ENCODE measurements around the gene ZBTB7C.

GRCh38 chr18:48319801-48320638 is 89.2 kb downstream of the ZBTB7C start:
- no peak for TF ChIP-seq CTCF (IDR thresholded peaks at IDR 0.05; ENCODE audit: insufficient read depth, low read length, poor library complexity, severe bottlenecking)
- TF ChIP-seq EZH2phosphoT487 (conservative IDR thresholded peaks at IDR 0.05; ENCODE audit: low read length) = no peak

Measured in SU-DHL-6 (cell line).